Stimulated activated CD8-positive, alpha-beta memory T cell treated with anti-CD3 and anti-CD28 coated beads, Interleukin-4, amount 100 ng/mL, for 48 hours (primary cell): ENCODE measurements around the gene KLRD1.
A peak's percentile ranks its signal among the peaks of the same experiment; 100 is the strongest.
"Not testable (repeated sequence)": the region's sequence is repeated elsewhere in the genome, so short reads cannot be mapped to it uniquely, and the experiment has no call there.

ENCODE experiments used
- DNase-seq: peaks from one replicate; pipeline ENCODE4 v3.0.0-alpha.2; 2020

KLRD1 gene

DNA sequence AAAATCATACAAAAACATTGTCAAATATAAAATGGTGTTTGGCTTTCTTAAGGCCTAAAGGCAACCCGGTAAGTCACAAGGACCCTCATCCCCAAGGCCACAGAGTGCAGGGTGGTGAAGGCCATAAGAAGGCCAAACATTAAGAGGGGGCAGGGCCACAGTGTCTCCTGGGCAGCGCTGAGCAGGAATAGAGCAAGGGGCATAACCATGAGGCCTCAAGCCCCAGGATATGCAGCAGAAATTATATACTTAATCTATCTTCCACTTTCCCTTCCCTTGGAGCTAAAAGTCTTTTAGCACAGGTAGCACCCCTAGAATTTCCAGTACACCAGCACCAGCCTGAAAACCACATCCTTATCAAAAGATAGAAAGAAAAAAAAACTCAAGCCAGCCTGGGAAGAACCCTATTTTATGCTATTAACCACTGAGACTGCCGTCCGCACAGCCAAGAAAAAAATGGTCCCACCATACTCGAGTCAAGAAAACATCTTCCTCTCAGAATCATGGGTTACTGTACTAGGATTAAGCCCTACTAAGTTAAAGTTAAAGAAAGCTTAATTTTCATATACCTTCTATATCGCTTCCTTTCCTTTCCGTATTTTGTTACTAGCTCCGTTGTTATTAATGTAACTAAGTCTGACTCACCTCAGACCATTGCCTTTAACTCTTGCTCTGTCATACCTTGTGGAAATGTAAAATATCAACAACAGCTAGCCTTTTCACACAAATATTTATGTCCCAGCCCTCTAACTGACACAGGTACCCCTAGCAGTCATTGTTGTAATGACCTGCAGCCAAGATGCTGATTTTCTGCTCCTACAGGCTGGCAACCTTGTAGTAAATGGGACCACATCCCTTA lies 62.1 kb downstream of the KLRD1 start:
- peak; percentile 36 for DNase-seq

GRCh38 chr12:10371893-10372535 lies 64.3 kb downstream of the KLRD1 start:
- not testable (repeated sequence) for DNase-seq

DNA sequence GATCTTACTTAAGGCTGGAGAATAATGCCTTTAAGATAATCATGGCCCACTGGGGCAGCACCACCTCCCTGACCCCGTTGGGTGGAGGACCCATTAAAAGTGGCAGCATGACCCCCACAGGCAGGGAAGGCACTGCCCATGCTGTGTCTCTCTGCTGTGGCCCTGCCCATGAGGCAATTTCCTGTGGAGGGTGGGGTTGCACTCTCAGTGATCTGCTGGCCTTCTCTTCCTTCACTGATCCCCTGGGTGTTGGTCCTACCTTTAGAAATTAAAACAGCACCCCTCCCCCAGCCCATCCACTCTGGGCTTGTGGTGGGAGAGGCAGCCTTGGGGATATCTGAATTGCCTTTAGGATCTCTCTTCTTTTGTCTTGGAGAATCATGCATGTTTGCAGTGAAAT lies 64.9 kb downstream of the KLRD1 start:
- peak; percentile 43 for DNase-seq

DNA sequence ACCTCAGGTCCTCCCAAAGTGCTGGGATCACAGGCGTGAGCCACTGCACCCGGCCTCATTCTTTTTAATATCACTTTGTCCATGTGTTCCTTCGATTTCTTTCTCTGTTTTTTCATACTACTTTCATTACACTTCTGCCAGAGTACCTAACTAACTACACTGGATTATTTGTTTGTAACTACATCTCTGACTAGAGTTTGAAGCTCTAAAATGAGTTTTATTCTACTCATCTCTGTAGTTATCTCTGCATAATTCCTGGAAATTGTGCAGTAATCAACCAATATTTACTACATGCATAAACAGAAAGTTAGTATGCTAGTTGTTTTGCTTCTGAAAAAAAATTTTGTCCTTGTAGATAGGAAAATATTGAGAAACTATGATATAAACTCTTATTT lies 67.0 kb downstream of the KLRD1 start:
- DNase-seq = no peak

DNA sequence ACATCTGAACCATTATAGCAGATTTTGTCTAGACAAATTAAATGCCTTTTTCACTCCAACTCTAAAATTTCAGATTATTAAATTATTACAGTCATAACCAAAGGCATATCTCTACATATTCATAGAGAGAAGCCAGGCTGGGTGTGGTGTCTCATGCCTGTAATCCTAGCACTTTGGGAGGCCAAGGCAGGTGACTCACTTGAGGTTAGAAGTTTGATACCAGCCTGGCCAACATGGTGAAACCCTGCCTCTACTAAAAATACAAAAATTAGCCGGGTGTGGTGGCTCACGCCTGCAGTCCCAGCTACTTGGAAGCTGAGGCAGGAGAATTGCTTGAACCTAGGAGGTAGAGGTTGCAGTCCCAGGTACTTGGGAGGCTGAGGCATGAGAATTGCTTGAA lies 71.1 kb downstream of the KLRD1 start:
- peak; percentile 67 for DNase-seq
